Keratinocyte (primary cell): ENCODE results near the gene SLC6A2. TPM values are rescaled to one million over a fixed set of nuclear protein-coding genes. Genes with fewer than 3 reads are reported as not detected.

Source experiments
- DNase-seq: peaks from one replicate; pipeline ENCODE4 v3.0.0-alpha.2; 2011; ENCODE audit warnings: low read depth, missing footprints, low spot score
- FAIRE-seq: peaks from 2 replicates; lab custom pipeline; 2011; peaks lifted over from hg19 to GRCh38; lab: Jason Lieb, UNC
- H2AFZ ChIP-seq: 2 replicates; pipeline ENCODE4 v1.6.0; 2012; ENCODE audit warnings: low read length, control low read depth, inconsistent platforms; ENCODE audit not compliant: control insufficient read depth
- H3K27ac ChIP-seq: 2 replicates; pipeline ENCODE4 v1.5.1; 2011; ENCODE audit warnings: low read length; ENCODE audit not compliant: control insufficient read depth, insufficient read depth
- H3K27me3 ChIP-seq: 3 replicates; pipeline ENCODE4 v1.6.0; 2011; ENCODE audit warnings: low read length; ENCODE audit not compliant: control insufficient read depth, insufficient read depth; ENCODE audit errors: extremely low read depth
- H3K36me3 ChIP-seq, 2 experiments: 2 replicates in 1 of 2; 3 replicates in 1 of 2; pipeline ENCODE4 v1.5.1; 2011; ENCODE audit warnings: low read length in 2 of 2, mild to moderate bottlenecking in 1 of 2; ENCODE audit not compliant: control insufficient read depth in 2 of 2, insufficient read depth in 2 of 2; ENCODE audit errors: extremely low read depth in 1 of 2
- H3K4me1 ChIP-seq: 3 replicates; pipeline ENCODE4 v1.5.1; 2011; ENCODE audit warnings: low read length; ENCODE audit not compliant: control insufficient read depth, insufficient read depth; ENCODE audit errors: extremely low read depth
- H3K4me2 ChIP-seq: 3 replicates; pipeline ENCODE4 v1.6.0; 2011; ENCODE audit warnings: low read depth, low read length; ENCODE audit not compliant: control insufficient read depth, insufficient read depth; ENCODE audit errors: extremely low read depth
- H3K4me3 ChIP-seq, 3 experiments: fragments of 200-600 bp in 1 of 3; sonication (generic) in 1 of 3; 2 replicates in 2 of 3; 3 replicates in 1 of 3; pipeline ENCODE4 v1.5.1; 2011 to 2016; ENCODE audit warnings: low read length in 3 of 3, mild to moderate bottlenecking in 3 of 3, control low read depth in 2 of 3, inconsistent platforms in 1 of 3, low read depth in 1 of 3, mixed read lengths in 1 of 3, mixed run types in 1 of 3, moderate library complexity in 1 of 3; ENCODE audit not compliant: control insufficient read depth in 2 of 3, insufficient read depth in 2 of 3; ENCODE audit errors: extremely low read depth in 1 of 3
- H3K79me2 ChIP-seq: 2 replicates; pipeline ENCODE4 v1.6.0; 2012; ENCODE audit warnings: low read length; ENCODE audit not compliant: control insufficient read depth, insufficient read depth
- H3K9ac ChIP-seq: 3 replicates; pipeline ENCODE4 v1.6.0; 2011; ENCODE audit warnings: low read length; ENCODE audit not compliant: control insufficient read depth, insufficient read depth; ENCODE audit errors: extremely low read depth
- H3K9me1 ChIP-seq: 3 replicates; pipeline ENCODE4 v1.6.0; 2011; ENCODE audit warnings: low read length; ENCODE audit not compliant: control insufficient read depth, insufficient read depth; ENCODE audit errors: extremely low read depth
- H3K9me3 ChIP-seq: 2 replicates; pipeline ENCODE4 v1.5.1; 2012; ENCODE audit warnings: low read depth, low read length; ENCODE audit not compliant: control insufficient read depth
- H4K20me1 ChIP-seq: 3 replicates; pipeline ENCODE4 v1.6.0; 2011; ENCODE audit warnings: low read length; ENCODE audit not compliant: control insufficient read depth, insufficient read depth; ENCODE audit errors: extremely low read depth
- CTCF ChIP-seq, 3 experiments: IDR thresholded peaks in 1 of 3; conservative IDR thresholded peaks in 1 of 3; optimal IDR thresholded peaks in 1 of 3; 2 replicates in 2 of 3; 3 replicates in 1 of 3; pipeline versions ENCODE3 to v1.5.1; 2011; ENCODE audit warnings: low read length in 3 of 3, mild to moderate bottlenecking in 3 of 3, moderate library complexity in 2 of 3, control low read depth in 1 of 3, inconsistent platforms in 1 of 3; ENCODE audit not compliant: insufficient read depth in 2 of 3; ENCODE audit errors: extremely low read depth in 1 of 3
- EZH2 ChIP-seq: IDR thresholded peaks from one replicate; pipeline ENCODE4 v1.6.1; 2012; ENCODE audit warnings: inconsistent platforms, mild to moderate bottlenecking, low read length, moderate library complexity
- dilution Hi-C: fragments of 300-500 bp; cut with MboI; formaldehyde crosslinking; loops from one replicate; pipeline ENCODE4 v1.7.0; 2020; ENCODE audit warnings: low sequenced_read_pairs; ENCODE audit not compliant: extremely low pct_ligation_motif_present
- polyA plus RNA-seq, 5 experiments: library from polyadenylated mRNA; depleted of rRNA in 3 of 5; stranded (reverse) in 3 of 5; stranded (forward) in 1 of 5; unstranded in 1 of 5; fragments of >200 nt; gene quantifications; 1 replicate in 1 of 5; 2 replicates in 3 of 5; 3 replicates in 1 of 5; pipeline versions ENCODE4 v1.2.1 to v1.2.3, GENCODE V29; 2011 to 2012; ENCODE audit warnings: missing spikeins in 2 of 5, low read depth in 1 of 5, low replicate concordance in 1 of 5

Gene SLC6A2
- polyA plus RNA-seq, 1 donor (not counting 4 experiments of a cell fraction or from before 2014, with no cell fraction given): 0.20 TPM

GRCh38 chr16:55660828-55661227 lies 5.0 kb downstream of the SLC6A2 start:
- H3K4me1 ChIP-seq: peaks cover 58% of the 10 kb centered on the region
- no peaks in the 10 kb centered on the region for H3K9me3 ChIP-seq
- no peak overlapping the region for H3K9ac ChIP-seq
- H3K79me2 ChIP-seq: no peaks in the 10 kb centered on the region
- no peak for DNase-seq
- no peaks in the 10 kb centered on the region for H4K20me1 ChIP-seq
- H3K4me3 ChIP-seq: no peak overlapping the region
- no peak overlapping the region for H3K4me2 ChIP-seq
- peaks cover 21% of the 10 kb centered on the region for H3K27me3 ChIP-seq
- H3K9me1 ChIP-seq: no peaks in the 10 kb centered on the region
- no peak overlapping the region for H2AFZ ChIP-seq
- peak in 2 of 3 experiments; percentile 35 to 38 for TF ChIP-seq CTCF (optimal IDR thresholded peaks at IDR 0.05 in 1 of 3, IDR thresholded peaks at IDR 0.05 in 1 of 3, conservative IDR thresholded peaks at IDR 0.05 in 1 of 3; ENCODE audit: extremely low read depth in 1 of 3, insufficient read depth in 2 of 3, low read length in 3 of 3)
- no peak for TF ChIP-seq EZH2
- peak; percentile 80 for FAIRE-seq
- H3K27ac ChIP-seq: no peak overlapping the region
- H3K36me3 ChIP-seq: no peaks in the 10 kb centered on the region
- dilution Hi-C loops: no loop called here

- peak; percentile 92 for FAIRE-seq
- no peaks in the 10 kb centered on the region for H4K20me1 ChIP-seq
- H3K9me3 ChIP-seq: no peaks in the 10 kb centered on the region
- peaks cover 58% of the 10 kb centered on the region for H3K4me1 ChIP-seq
- no peak overlapping the region for H2AFZ ChIP-seq
- H3K9me1 ChIP-seq: no peaks in the 10 kb centered on the region
- no peak overlapping the region for H3K4me3 ChIP-seq
- H3K27ac ChIP-seq: peak overlapping the region; percentile 66
- no peaks in the 10 kb centered on the region for H3K79me2 ChIP-seq
- DNase-seq: peak; percentile 28
- H3K36me3 ChIP-seq: no peaks in the 10 kb centered on the region
- H3K4me2 ChIP-seq: peak overlapping the region; percentile 36
- H3K27me3 ChIP-seq: peaks cover 8% of the 10 kb centered on the region
- dilution Hi-C loops: no loop called here
- TF ChIP-seq EZH2 (no peak), CTCF (optimal IDR thresholded peaks at IDR 0.05 in 1 of 3, IDR thresholded peaks at IDR 0.05 in 1 of 3, conservative IDR thresholded peaks at IDR 0.05 in 1 of 3; ENCODE audit: extremely low read depth in 1 of 3, insufficient read depth in 2 of 3, low read length in 3 of 3) (no peak)
- H3K9ac ChIP-seq: no peak overlapping the region
Measured at GRCh38 chr16:55661941-55662643, 6.3 kb downstream of the SLC6A2 start.
